GM18507 (cell line): ENCODE data around the gene MAP3K14.

Source experiments
- DNase-seq: peaks from one replicate; pipeline ENCODE4 v3.0.0; 2011; ENCODE audit warnings: low read depth; ENCODE audit not compliant: insufficient read length; ENCODE audit errors: extremely low spot score
- FAIRE-seq: peaks from 2 replicates; lab custom pipeline; 2011; peaks lifted over from hg19 to GRCh38; lab: Jason Lieb, UNC

MAP3K14 gene

DNA sequence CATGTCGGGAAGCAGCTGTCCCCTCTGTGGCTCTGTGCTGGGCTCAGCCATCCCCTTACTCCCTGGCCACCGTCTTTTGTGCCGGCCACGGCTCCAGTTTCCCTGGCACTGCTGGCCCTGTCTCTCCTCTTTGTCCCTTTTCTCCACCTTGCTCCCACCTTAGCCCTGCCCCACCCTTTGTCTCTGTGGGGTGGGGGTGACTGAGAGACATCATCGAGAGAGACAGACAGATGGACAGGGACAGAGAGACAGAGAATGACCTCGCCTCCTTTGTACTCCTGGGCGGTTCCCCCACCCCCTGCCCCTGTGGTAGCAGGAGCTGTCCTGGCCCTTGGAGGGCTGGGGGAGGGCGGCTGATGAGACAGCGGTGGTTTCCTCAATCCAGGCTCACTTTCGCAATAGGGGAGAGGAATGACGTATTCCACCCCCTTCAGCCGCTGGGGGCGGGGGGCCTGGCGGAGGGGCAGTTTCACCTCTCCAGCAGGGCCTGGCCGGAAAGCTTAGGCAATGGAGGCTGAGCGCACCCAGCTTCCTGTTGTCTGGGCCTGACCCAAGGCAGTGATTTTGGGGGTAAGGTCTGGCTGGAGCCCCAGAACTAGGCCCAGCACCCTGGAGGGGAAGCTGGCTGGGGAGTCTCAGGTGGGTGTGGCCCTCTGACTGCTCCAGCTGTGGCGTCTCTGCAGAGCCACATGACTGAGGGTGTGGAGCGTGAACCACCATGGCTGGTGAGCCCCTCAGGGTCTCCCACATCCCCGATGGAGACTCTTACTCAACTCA, 87.9 kb downstream of the MAP3K14 start:
- DNase-seq = peak; percentile 69
- peak; percentile 92 for FAIRE-seq

GRCh38 chr17:45227926-45228762, 88.7 kb downstream of the MAP3K14 start:
- DNase-seq = no peak

DNA sequence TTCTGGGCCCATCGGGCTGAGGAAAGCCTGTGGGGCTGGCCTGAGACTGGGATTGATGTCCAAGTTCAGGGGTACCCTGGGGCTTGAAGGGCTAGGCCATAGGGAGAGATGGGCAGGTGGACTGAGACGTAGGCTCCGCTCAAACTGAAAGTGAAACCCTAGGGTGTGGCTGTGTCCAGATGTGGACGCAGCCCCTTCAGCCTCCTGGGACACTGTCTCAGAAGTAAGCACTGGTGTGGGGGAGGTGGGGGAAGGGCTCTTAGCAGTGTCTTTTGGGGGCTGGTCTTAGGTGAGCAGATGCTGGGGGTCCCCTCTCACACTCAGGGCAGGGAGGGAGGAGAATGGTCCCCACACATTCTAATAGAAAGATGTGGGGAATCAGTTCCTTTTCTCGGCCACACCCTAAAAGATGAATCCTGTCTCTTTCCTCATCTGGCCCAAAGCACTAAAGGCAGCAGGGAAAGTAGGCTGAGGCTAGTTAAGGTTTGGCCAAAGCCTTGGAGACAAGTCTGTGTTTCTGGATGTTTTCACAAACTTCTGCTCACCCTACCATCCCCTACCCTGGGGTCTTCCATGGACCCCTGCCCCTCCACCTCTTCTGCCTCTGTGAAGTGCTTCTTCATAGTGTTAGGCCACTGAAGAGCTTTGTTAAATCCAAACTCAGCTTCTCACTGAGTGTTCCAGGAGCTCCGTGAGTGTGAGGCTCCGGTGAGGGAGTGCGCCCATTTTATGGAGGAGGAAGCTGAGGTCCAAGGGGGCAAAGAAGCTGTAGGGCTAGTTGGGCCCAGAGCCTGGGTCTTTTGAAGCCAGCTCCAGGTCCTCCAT, 89.5 kb downstream of the MAP3K14 start:
- peak; percentile 93 for FAIRE-seq
- no peak for DNase-seq

More at GRCh38 chr17:45227926-45228762, 88.7 kb downstream of the MAP3K14 start:
- FAIRE-seq = no peak

GRCh38 chr17:45226576-45226975, 90.2 kb downstream of the MAP3K14 start:
- no peak for FAIRE-seq
- no peak for DNase-seq

DNA sequence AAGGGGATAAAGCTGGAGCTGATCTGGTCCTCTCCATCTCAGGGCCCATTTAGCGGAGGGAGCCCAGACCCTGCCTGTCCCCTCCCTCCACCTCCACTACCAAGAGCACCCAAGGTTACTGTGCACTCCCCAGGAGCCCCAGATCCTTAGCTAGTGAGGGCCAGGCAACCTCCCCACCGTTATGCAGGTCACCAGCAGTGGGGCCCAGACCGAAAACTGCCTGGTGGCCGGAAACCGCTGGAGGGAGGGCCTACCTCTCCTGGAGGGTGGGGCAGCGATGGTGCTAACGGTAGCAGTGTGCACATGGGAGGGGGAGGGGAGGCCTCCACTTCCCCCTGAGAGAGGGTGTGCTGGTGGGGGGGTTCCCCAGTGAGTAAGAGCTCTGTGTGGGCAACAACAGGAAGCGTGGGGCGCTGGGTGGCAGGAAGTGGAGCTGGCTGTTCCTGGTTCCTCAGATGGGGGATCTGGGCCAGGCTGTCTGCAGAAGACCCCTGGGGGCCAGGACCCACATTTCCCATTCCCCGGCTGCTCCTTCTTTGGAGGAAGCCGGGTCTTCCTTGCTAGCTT, 90.8 kb downstream of the MAP3K14 start:
- peak; percentile 75 for DNase-seq
- FAIRE-seq = peak; percentile 99

DNA sequence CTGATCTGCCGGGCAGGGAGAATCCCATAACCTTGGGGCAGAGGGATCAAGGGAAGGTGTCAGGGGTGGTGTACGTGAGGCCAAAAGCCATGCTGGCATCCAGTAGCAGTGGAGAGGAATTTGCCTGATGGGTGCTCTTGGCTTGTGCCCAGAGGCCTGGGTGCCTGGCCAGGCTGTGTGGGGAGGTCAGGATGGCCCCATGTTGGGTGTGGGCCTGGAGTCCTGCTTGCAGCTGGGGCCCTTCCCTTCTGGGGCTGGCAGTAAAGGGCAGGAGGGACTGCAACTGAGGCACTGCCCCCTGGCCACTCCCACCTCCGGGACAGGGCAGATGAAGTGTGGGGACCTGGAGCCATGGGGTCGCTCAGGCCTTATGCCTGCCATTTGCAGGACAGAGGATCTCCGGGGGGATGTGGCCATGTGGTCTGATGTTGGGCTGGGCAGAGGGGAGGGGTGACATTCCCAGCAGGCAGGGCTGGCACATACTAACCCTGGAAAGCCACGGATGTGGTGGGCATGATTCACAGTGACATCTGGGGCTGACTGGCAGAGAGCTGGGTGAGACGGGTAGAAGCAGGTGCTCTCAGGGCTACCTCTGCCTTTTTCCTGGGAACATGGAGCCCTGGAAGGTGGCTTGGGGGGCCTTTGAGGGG, 91.6 kb downstream of the MAP3K14 start:
- DNase-seq = no peak
- peak; percentile 15 for FAIRE-seq

- FAIRE-seq = no peak
Observed at GRCh38 chr17:45224671-45225050, 92.2 kb downstream of the MAP3K14 start.

DNA sequence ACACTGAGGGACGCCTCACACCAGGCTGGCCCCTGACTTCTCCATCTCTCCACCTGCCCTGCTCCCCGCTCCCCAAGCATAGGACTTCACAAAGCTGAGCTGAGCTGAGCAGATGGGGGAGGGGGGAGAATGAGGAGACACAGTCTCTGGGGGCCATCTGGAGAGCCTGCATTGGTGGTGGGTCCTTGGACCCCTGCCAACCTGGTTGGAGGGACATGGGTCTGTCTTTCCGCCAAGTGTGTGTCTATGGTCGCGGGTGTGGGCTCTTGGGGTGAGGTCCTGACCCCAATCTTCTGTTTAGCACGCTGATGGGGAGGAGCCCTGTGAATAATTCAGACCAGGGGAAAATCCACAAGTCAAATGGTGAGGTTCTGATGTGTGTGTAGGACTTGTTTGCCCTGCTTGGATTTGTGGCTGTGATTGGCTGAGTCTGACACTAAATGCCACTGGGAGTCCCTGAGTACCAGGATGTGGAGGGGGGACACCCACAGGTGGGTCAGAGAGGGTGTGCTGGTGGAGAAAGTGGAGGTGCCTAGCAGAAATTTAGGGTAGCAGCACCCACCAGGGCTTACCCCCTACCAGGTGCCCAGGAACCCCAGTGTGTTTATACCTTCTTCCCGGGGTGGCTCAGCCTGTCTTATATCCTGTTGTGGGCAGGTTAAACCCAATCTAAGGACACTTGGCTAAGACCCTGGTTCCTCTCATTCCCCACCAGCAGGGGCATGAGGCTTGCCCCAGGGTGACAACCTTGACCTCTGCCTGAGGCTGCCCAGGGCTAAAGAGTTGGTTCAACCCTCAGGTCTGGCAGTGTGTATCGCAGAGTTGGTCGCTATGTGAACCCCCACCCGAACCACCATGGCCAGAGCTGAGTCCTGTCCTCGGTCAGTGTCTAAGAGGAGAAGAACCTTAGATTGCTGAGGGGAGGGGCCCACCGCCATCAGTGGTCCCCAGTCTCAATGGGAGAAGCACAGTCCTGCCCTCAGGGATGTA, 93.0 kb downstream of the MAP3K14 start:
- peak; percentile 53 for FAIRE-seq
- no peak for DNase-seq

More at GRCh38 chr17:45224671-45225050, 92.2 kb downstream of the MAP3K14 start:
- no peak for DNase-seq

GRCh38 chr17:45222996-45223538, 93.8 kb downstream of the MAP3K14 start:
- no peak for FAIRE-seq

GRCh38 chr17:45222289-45222995, 94.4 kb downstream of the MAP3K14 start:
- FAIRE-seq = peak; percentile 67
- no peak for DNase-seq

More at GRCh38 chr17:45222996-45223538, 93.8 kb downstream of the MAP3K14 start:
- DNase-seq = no peak

DNA sequence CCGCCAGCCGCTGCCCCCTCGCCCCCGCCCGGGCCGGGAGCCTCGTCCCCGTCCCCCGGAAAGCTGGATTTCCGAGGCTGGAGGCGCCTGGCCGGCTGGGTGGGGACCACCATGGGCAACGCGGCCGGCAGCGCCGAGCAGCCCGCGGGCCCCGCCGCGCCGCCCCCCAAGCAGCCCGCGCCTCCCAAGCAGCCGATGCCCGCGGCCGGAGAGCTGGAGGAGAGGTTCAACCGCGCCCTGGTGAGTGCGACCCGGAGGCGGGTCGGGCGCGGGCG, 94.9 kb downstream of the MAP3K14 start:
- no peak for FAIRE-seq
- no peak for DNase-seq

DNA sequence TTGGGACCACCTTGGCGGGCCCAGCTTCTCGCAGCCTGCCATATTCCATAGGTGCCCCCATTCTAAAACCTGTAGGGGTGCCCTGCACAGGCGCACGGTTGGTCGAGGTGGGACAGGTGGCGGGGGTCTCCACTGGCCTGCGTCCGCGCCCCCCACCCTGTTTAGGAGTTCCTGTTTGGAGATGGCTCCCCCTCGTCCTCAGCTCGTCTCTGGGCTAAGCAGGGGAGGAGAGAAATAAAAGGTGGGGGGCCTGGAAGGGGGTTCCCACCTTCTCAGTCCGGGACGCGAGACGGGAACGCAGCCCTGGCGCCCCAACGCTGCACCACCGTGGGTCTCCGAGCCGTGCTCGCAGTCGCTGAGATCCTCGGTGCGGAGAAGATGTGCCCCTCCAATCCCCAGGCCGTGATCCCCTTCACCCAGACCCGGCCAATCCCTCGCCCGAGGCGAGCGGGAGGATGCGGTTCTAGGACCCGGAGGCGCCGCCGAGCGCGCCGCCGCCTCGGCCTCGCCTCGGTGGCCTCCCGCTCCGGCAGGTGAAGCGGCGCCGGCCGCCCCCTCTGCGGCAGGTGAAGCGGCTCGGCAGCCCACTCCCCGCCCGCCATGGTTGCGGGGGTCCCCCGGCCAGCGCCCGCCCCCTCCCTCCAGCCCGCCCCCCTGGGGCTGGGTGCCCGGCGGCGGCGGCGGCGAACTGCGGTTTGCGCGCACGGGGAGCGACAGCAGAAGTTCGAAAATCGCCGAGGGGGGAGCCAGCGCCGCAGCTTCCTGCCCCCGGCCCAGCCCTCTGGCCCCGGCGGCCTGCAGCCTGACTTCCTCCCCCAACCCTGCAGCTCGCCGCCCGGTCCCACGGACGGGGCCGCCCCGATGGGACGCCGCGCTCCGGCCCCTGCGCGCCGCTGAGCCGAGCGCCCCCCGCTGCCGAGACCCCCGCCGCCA, 95.5 kb downstream of the MAP3K14 start, which contains the start of gene FMNL1:
Gene FMNL1 (plus strand): TSS at position 805 of the 933 bp plus-strand sequence. CDS start 240 bp downstream, outside the sequence.
- FAIRE-seq (peak; percentile 54), DNase-seq (no peak)

DNA sequence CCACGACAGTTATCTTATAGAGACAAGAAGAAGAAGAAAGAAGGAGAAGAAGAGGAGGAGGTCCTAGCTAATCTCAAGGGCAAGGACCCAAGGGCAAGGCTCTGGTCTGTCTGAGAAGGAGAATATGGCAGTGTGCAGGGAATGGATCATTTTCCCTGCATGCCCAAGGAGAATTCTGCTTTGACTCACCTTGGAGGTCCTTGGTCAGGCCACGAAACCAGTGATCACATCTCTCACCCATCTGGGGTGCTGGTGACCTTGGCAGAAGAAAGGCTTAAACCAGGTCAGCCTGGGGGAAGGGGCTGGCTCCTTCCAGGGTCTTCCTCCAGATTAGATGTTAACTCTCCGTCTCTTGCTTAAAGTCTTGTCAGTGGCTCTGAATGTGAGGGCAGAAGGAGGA, 96.7 kb downstream of the MAP3K14 start:
- FAIRE-seq = no peak

DNA sequence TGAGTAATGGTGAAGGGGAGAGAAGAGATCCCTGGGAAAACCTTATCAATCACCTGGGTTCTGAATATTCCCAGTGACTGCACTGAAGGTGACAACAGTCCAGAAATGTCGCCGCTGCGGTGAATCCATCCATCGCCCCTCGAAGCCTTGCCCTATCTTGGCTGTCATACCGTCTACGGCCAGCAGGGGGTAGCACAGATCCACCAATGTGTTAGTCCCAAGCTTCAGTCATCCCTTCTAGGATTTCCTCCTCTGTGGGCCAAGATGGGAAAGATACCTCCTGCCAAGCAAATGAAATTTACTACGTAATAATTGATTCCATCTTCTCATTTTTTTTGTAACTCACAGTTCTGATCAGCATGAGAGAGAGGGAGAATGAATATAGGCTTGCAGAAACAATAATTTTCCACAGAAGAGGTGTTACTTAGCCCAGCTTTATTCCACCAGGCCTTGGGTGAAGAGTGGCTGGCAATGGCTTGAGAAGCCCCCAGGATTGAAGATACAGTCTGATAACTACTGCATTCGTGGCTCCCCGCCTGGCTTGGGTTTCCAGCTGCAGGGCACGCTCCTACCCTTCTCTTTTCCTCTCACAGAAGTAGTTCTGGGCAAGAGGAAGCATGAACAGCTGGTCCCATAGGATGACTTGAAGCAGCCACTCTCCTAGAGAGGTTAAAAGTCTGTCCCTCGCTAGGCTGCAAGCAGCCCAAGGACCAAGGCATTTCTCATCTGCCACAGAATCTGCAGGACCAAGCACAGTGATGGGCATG, 97.7 kb downstream of the MAP3K14 start:
- DNase-seq (no peak), FAIRE-seq (peak; percentile 97)

More for the DNA sequence above, 96.7 kb downstream of the MAP3K14 start:
- no peak for DNase-seq
